ENCODE data around the gene ATP5PD. TPM values are rescaled to one million over a fixed set of nuclear protein-coding genes. Genes with fewer than 3 reads are reported as not detected.

Gene ATP5PD
- total and polyA plus RNA-seq, 2 of the 13 experiments (the other 11 are each of a cell fraction or from before 2014, with no cell fraction given), result 158 to 428 TPM

DNA sequence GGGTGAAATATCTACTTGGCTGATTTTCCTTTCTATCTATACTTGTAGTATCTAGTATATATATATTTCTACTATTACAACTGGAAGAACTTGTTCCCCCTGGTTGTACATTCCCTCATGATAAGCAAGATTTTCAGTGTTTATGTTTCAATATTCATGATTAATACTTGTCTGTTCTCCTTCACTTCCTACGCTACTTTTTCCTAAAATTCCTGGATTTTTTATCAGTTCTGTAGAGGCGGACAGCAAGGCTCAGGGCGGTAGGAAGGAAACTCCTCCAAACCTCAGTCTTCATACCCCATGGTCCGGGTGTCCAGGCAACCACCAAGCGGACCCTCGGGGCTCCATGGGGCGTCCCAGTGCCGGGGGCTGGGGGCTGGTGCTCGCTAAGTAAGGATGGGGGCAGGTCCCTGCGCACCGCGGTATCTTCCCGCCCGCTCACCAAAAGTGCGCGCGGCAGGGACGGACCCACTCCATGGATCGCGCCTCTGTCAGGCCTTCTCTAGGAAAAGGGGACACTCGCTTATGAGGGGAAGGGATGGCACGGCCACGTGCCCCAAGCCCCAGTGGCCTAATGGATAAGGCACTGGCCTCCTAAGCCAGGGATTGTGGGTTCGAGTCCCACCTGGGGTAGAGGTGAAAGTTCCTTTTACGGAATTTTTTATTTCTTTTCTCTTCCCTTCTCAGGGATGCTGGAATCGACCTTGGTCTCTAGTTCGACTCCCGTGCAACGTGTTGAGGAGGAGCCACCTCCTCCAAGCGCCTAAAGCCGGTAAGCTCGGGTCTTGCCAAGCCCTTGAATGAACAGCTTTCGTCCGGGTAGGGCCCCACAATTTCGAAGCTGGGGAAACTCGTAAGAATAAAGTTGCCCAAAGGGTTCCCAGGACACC is 13.2 kb downstream of the ATP5PD start (continued):
- TF ChIP-seq ELF4 (CRISPR knock-in tag; IDR thresholded peaks at IDR 0.05; ENCODE audit: borderline replicate concordance), result no peak
- no peak for TF ChIP-seq SNRNP70 (IDR thresholded peaks at IDR 0.05; ENCODE audit: low read depth, low read length)
- peak; percentile 84 for TF ChIP-seq KAT8 (CRISPR knock-in tag; IDR thresholded peaks at IDR 0.05)
- TF ChIP-seq GFI1 (CRISPR knock-in tag; IDR thresholded peaks at IDR 0.05; ENCODE audit: borderline replicate concordance), result no peak
- TF ChIP-seq TOE1 (CRISPR knock-in tag; IDR thresholded peaks at IDR 0.05), result peak; percentile 98
- TF ChIP-seq, protein P1, sequence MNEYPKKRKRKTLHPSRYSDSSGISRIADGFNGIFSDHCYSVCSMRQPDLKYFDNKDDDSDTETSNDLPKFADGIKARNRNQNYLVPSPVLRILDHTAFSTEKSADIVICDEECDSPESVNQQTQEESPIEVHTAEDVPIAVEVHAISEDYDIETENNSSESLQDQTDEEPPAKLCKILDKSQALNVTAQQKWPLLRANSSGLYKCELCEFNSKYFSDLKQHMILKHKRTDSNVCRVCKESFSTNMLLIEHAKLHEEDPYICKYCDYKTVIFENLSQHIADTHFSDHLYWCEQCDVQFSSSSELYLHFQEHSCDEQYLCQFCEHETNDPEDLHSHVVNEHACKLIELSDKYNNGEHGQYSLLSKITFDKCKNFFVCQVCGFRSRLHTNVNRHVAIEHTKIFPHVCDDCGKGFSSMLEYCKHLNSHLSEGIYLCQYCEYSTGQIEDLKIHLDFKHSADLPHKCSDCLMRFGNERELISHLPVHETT (CRISPR knock-in tag; conservative IDR thresholded peaks at IDR 0.05), result peak; percentile 83
- peak; percentile 72; the same call in 1 of the 2 replicates for TF ChIP-seq ZNF441 (CRISPR knock-in tag; IDR thresholded peaks at IDR 0.05; ENCODE audit: borderline replicate concordance)
- TF ChIP-seq E2F1 (CRISPR knock-in tag; IDR thresholded peaks at IDR 0.05), result peak; percentile 90
- peak; percentile 91 for TF ChIP-seq BORCS8-MEF2B (CRISPR knock-in tag; IDR thresholded peaks at IDR 0.05)
- no peak for TF ChIP-seq ZEB1 (IDR thresholded peaks at IDR 0.05; ENCODE audit: insufficient replicate concordance, low read depth)
- TF ChIP-seq NR2F1 (CRISPR knock-in tag; IDR thresholded peaks at IDR 0.05), result peak in 1 of 2 experiments; percentile 24; a peak in 1 of 4 replicates
- TF ChIP-seq, protein P2, sequence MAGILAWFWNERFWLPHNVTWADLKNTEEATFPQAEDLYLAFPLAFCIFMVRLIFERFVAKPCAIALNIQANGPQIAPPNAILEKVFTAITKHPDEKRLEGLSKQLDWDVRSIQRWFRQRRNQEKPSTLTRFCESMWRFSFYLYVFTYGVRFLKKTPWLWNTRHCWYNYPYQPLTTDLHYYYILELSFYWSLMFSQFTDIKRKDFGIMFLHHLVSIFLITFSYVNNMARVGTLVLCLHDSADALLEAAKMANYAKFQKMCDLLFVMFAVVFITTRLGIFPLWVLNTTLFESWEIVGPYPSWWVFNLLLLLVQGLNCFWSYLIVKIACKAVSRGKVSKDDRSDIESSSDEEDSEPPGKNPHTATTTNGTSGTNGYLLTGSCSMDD (CRISPR knock-in tag; IDR thresholded peaks at IDR 0.05), result no peak
- TF ChIP-seq, protein P3, sequence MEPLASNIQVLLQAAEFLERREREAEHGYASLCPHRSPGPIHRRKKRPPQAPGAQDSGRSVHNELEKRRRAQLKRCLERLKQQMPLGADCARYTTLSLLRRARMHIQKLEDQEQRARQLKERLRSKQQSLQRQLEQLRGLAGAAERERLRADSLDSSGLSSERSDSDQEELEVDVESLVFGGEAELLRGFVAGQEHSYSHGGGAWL (CRISPR knock-in tag; IDR thresholded peaks at IDR 0.05), result peak; percentile 95
- no peak; the same call in 1 of the 2 replicates for TF ChIP-seq GMEB1 (CRISPR knock-in tag; IDR thresholded peaks at IDR 0.05; ENCODE audit: borderline replicate concordance)
- no peak; the same call in 1 of the 2 replicates for TF ChIP-seq ZNF678 (CRISPR knock-in tag; IDR thresholded peaks at IDR 0.05)
- TF ChIP-seq REXO4 (CRISPR knock-in tag; IDR thresholded peaks at IDR 0.05; ENCODE audit: borderline replicate concordance), result no peak
